GM19328 (cell line): ENCODE data around the gene CEP112.

Source experiments
- ATAC-seq: cut with Tn5 transposase; IDR thresholded peaks from one replicate; pipeline ENCODE4 v1.9.1; 2021; ENCODE audit warnings: mild to moderate bottlenecking, moderate library complexity; ENCODE audit not compliant: unreplicated experiment

The CEP112 gene

GRCh38 chr17:65664696-65665095 lies 527.2 kb downstream of the CEP112 start:
- no peak for ATAC-seq

DNA sequence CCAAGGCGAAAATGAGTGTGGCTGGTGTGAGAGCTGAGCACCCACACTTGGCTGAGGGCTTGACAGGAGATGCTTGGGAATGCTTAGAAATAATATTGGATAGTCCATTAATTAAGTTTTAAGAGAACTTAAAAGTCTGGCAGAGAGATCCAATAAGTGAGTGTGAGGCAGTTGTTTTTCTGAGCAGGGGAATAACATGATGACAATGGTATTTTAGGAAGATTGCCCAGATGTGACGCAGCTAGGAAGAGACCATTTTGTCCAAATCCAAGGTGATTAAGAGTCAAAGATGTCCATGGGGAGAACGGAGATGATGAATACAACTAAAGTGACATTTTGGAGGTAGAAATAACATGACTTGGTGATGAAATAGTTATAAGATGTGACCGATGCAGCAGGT lies 527.7 kb downstream of the CEP112 start:
- no peak for ATAC-seq

DNA sequence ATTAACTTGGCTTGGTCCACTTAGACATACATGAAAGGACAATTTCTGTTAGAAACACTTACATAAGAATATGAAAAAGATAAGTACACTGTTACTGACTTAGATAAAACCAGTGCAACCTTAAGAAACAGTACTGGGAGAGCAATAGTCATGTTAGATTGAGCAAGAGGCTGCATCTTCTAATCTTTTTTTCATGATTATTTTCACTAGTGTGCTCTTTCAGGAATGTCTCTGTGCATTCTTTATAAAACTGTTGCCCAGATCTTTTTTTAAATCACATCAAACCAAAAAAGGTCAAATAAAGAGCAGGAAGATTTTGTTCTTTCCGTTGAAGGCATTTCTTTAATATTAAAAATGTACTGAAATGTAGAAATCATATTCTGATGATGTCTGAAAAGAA lies 529.7 kb downstream of the CEP112 start:
- no peak for ATAC-seq

GRCh38 chr17:65660947-65661346 lies 531.0 kb downstream of the CEP112 start:
- ATAC-seq, result no peak

DNA sequence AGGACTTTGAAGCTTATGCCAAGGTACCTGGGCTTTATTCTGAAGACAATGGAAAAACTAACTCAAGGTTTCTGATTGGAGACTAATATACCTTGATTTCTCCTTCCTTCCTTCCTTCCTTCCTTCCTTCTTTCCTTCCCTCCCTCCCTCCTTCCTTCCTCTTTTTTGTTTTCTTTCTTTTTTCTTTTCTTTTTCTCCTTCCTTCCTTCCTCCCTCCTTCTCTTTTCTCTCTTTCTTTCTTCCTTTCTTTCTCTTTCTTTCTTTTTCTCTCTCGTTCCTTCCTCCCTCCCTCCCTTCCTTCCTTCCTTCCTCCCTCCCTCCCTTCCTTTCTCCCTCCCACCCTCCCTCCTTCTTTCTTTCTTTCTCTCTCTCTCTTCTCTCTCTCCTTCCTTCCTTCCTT lies 531.9 kb downstream of the CEP112 start:
- no peak for ATAC-seq

DNA sequence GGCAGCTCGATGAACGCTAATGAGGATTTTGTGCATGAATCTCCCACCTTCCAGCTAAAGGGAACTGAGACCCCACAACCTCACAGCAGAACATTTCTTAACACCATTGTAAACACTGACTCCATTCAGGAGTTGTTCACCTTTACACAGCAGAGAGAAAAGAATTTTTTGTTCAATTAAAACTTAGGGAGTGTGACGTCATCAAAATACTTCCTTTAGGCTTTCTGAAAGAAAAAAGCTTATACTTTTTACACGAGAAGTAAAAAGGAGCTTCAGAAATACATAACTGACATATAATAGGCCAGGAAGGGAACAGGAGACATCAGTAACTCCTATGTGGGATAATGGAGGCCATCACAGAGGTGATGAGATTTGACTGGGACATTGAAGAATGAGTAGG lies 532.4 kb downstream of the CEP112 start:
- no peak for ATAC-seq

DNA sequence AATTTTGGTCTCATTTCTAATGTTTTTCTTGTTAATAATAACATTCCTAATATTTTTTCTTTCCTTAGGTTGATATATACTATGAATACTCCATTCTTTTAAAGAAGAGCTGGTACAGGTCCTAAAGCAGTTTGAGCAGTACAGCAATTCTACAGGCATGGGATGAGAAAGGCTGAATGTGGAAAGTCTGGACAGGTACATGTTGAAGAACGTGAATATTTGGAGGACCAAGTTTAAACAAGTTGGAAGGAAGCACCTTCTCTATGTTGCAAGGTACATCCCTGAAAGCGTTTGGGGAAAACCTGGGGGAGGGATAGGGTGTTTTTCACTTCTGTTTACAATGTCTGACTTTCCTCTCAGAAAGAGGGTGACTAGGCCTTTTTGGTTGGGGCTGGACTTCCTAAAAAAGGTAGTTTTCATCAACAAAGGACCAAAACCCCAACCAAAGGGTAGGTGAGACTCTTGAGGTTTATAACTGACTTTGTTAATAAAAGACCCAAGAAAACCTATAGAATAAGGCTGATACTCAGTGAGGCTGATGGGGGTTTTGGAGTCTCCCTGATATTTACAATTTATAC lies 534.6 kb downstream of the CEP112 start:
- ATAC-seq, result no peak

DNA sequence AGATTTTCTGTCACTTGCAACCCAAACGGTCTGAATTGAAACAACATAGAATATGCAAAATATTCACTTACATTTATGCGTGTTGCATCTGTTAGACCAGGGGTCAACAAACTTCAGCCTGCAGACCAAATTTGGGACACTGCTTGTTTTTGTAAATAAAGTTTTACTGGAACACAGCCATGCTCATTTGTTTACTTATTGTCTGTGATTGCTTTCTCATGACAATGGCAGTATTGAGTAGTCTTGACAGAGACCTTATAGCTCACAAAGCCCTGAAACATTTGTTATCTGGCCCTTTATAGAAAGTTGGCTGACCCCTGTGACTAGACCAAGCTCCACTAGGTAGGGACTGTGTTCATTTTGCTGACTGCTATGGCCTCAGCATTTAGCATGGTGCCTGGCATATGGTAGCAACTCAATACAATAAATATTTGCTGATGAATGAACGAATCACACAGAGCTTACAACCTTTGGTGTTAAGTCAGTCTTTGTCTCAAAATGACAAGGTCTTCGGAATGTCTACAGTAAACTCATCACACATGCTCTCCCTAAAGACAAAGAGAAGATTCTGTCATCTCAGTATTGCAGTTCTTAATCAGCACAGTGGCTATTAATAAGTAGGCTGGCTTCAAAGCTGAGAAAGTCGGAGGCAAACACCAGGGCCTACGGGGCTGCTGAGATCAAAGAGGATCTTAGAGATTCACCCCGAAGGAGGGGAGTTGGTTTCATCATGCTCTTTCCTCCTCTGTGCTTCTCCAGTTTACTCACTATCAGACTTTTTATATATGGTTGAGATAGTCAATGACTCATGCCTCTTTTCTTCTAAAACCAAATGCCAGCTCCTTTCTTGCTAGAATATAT lies 535.3 kb downstream of the CEP112 start:
- ATAC-seq, result peak; percentile 58

- ATAC-seq, result no peak
Measured at GRCh38 chr17:65655706-65656105, 536.2 kb downstream of the CEP112 start.

DNA sequence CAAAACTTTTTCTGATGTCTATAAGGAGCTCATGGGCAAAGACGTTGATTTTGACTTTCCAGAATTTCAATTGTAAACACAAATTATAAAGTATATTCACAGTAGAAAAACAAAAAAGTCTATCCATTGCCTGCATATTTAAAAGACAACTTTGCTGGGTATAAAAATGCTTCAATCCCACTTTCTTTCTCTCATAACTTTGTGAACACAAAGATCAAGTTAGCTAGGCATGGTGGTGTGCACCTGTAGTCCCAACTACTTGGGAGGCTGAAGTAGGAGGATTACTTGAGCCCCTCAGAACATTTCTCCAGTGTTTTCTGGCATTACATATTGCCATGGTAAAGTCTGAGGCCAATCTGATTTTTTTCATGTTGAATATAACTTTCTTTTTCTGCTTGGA lies 547.4 kb downstream of the CEP112 start:
- ATAC-seq, result no peak

GRCh38 chr17:65638221-65638975 lies 553.5 kb downstream of the CEP112 start:
- no peak for ATAC-seq

DNA sequence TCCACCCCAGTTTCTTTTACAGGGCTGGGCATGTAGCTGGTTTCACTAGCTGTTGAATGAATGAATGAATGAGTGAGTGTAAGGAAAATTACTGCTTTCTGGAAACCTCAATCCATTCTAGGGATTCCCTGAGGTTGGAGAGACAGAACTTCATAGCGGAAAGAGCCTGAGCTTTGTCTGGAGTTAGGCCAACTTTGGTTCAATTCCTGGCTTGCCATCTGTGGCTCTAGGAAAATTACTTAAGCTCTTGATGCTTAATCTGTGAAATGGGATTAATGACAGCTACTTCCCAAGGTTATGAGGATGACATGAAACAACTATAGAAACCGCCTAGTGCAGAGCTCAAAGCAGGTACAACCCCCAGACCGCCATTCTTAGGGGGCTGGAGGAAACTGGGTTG lies 554.1 kb downstream of the CEP112 start:
- no peak for ATAC-seq

GRCh38 chr17:65634533-65634932 lies 557.4 kb downstream of the CEP112 start:
- ATAC-seq, result no peak

DNA sequence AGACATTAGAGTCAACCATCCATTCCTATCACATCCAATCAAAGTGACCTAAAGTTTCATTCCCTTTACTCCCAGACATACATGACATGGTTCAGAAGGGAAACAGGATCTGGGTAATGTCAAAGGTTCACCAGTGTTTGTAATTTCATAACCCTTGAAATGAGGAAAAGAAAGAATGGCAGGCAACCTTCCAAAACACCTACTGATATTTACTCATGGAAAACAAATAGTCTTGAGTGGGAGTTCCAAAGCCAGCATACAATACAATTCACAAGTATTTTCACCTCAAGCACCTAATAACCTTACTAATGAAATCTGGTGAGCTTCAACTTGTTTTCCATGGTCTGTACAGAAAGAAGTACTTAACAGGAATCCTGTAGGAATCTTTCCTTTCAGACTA lies 557.9 kb downstream of the CEP112 start:
- ATAC-seq, result no peak

DNA sequence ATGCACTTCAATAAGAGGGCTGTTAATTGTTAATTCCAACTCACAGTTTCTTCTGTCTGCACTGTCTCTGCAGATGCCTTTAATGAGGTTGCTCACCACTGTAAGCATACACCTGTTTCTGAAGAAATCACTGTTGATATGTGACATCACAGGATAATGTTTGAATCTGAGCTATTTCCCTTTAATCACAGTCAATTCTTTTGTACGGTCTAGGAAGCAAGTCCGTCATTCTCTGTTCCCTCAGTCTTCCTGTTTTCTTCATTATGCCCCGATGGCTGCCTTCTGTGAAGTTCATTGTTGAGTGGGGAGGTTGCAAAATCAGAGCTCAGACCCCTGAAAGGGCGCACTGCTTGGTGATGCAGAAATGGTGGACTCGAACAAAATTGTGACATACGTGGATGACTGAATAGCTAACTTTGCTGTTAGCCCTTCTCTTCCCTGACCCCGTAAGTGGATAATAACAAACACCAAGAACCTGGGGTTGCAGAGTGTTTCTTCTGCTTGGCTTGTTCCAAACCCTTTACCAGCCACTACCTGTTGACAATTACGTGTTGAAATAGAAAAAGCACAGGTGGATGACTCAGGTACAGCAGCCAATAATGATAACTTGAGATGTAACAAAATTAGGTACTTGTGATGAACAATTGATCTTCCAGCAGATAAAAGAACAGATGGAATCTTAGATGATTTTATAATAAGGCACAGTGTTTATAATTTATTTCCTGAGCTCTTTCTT lies 558.6 kb downstream of the CEP112 start:
- ATAC-seq, result no peak

- no peak for ATAC-seq
Measured at GRCh38 chr17:65630502-65630901, 561.4 kb downstream of the CEP112 start.

DNA sequence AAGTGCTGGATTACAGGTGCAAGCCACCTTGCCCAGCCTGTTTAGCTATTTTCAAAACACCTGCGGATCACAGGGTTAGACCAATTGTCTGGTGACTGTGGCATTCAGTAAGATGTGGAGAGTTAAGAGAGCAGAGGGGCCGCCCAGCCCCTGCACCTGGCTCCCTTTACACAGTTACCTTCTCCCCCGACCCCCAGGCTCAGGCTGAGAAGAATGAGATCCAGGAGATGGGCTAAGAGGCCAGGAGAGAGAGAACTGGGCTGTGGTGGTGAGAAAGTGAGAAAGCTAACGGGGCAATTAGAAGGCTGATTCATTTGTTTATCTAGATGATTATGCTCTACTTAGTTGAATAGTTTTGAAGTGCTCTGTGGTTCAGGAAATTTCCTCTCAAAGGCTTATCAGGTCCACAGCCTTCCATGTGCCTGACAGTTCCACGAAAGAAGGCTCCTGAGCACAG lies 562.7 kb downstream of the CEP112 start:
- ATAC-seq, result no peak

- no peak for ATAC-seq
Measured at GRCh38 chr17:65628644-65629036, 563.3 kb downstream of the CEP112 start.

DNA sequence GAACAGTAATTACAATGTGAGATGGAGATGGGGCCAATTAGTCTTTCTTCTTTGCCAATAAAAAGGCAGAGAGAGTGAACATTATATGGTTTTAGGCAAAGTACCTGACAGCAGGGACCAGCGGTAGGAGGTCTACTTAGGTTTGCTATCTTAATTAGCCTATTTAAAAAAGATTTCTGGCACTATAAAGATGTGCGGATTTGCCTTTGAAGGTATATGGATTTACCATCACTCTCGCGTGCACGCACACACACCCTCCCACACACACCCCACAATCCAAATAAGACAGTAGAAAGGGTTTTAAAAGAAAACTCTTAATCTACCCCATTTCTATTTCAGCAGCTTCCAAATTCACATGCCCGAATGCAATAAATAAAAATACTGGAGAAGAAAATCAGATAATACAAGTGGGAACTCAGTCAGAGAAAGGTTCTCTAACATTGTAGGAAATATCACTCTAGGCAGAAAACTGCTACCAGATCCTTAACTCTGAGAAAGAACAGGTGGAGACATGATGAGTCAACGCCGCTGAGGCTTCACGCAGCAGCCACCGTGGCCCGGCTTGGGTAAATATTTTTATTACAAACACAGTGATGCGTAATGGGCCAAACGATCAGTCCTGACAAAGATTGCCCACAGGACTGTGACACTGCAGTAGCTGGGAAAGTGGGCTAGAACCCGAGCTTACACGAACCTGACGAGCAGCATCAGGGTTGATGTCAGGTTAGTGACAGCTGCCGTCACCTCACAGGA lies 563.9 kb downstream of the CEP112 start:
- ATAC-seq, result no peak

DNA sequence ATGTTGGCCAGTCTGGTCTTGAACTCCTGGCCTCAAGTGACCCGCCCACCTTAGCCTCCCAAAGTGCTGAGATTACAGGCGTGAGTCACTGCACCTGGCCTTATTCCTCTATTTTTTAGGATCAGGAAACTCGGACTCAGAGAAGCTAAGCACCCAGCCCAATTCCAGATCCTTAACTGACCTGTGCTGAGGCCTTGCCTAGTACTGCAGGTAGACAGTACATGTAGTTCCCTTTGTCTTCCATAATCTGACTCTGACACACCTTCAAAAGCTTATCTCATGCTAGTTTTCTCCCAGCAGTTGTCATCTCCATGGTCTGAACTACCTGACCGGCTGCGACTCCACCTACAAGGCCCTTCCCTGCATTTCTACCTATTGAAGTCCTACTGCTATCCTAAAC lies 564.8 kb downstream of the CEP112 start:
- ATAC-seq, result no peak
